Fibroblast of lung (primary cell): ENCODE measurements around the gene PIK3CD. TPM values are rescaled to one million over a fixed set of nuclear protein-coding genes. Genes with fewer than 3 reads are reported as not detected.

Experiments
- DNase-seq, 2 donors: peaks; one replicate each; pipeline versions ENCODE4 v3.0.0 to v3.0.0-alpha.2; 2010; ENCODE audit warnings: low read depth in 2 of 2
- H2AFZ ChIP-seq: 2 replicates; pipeline ENCODE4 v1.5.1; 2012; ENCODE audit warnings: low read length, control low read depth, inconsistent platforms
- H3K27ac ChIP-seq: 2 replicates; pipeline ENCODE4 v1.5.1; 2011; ENCODE audit warnings: low read length, control low read depth; ENCODE audit not compliant: insufficient read depth
- H3K27me3 ChIP-seq: 2 replicates; pipeline ENCODE4 v1.5.1; 2011; ENCODE audit warnings: mild to moderate bottlenecking, low read length; ENCODE audit not compliant: control insufficient read depth, insufficient read depth
- H3K36me3 ChIP-seq: 2 replicates; pipeline ENCODE4 v1.5.1; 2011; ENCODE audit warnings: low read length; ENCODE audit not compliant: control insufficient read depth, insufficient read depth
- H3K4me1 ChIP-seq: 2 replicates; pipeline ENCODE4 v1.5.1; 2011; ENCODE audit warnings: low read length; ENCODE audit not compliant: control insufficient read depth, insufficient read depth; ENCODE audit errors: extremely low read depth
- H3K4me2 ChIP-seq: 2 replicates; pipeline ENCODE4 v1.5.1; 2011; ENCODE audit warnings: low read length, control low read depth; ENCODE audit not compliant: insufficient read depth; ENCODE audit errors: extremely low read depth
- H3K4me3 ChIP-seq, 4 experiments: fragments of 200-600 bp in 1 of 4; sonication (generic) in 1 of 4; replicated peaks in 1 of 4; 2 replicates each; pipeline ENCODE4 v1.5.1; 2011 to 2016; ENCODE audit warnings: low read length in 4 of 4, low read depth in 3 of 4, mild to moderate bottlenecking in 3 of 4, control low read depth in 2 of 4, inconsistent platforms in 1 of 4, mixed read lengths in 1 of 4; ENCODE audit not compliant: insufficient read depth in 1 of 4; ENCODE audit errors: control extremely low read depth in 1 of 4
- H3K79me2 ChIP-seq: 2 replicates; pipeline ENCODE4 v1.5.1; 2012; ENCODE audit warnings: mild to moderate bottlenecking, low read length, inconsistent platforms; ENCODE audit not compliant: control insufficient read depth, insufficient read depth
- H3K9ac ChIP-seq: 2 replicates; pipeline ENCODE4 v1.5.1; 2011; ENCODE audit warnings: mild to moderate bottlenecking, low read length, control low read depth; ENCODE audit not compliant: insufficient read depth
- H3K9me3 ChIP-seq: 2 replicates; pipeline ENCODE4 v1.5.1; 2012; ENCODE audit warnings: low read depth, low read length; ENCODE audit not compliant: control insufficient read depth, insufficient read depth
- H4K20me1 ChIP-seq: 2 replicates; pipeline ENCODE4 v1.5.1; 2011; ENCODE audit warnings: low read length; ENCODE audit not compliant: control insufficient read depth, insufficient read depth; ENCODE audit errors: extremely low read depth
- EZH2 ChIP-seq: IDR thresholded peaks from 2 replicates; pipeline ENCODE4 v1.5.1; 2012; ENCODE audit warnings: low read length, control low read depth, mild to moderate bottlenecking; ENCODE audit errors: missing control alignments
- polyA plus RNA-seq, 2 donors: library from polyadenylated mRNA; depleted of rRNA in 1 of 2; stranded (reverse) in 1 of 2; unstranded in 1 of 2; fragments of >200 nt; gene quantifications; 2 replicates each; pipeline ENCODE4 v1.2.1, GENCODE V29; 2011 to 2012; ENCODE audit warnings: missing spikeins in 1 of 2
- total RNA-seq: library from RNA; depleted of rRNA; stranded (reverse); fragments of >200 nt; gene quantifications from 2 replicates; pipeline ENCODE4 v1.2.1, GENCODE V29; 2014
- TF ChIP-seq, protein P1 (sequence below), 2 donors: IDR thresholded peaks in 1 of 2; conservative IDR thresholded peaks in 1 of 2; 1 replicate in 1 of 2; 2 replicates in 1 of 2; pipeline ENCODE4 v1.5.1; 2011 to 2012; ENCODE audit warnings: low read length in 2 of 2, control low read depth in 1 of 2, inconsistent platforms in 1 of 2, low read depth in 1 of 2, mild to moderate bottlenecking in 1 of 2

Gene PIK3CD
- total and polyA plus RNA-seq, 2 donors (not counting 1 experiment from before 2014, with no cell fraction given) = 2.8 to 6.4 TPM

DNA sequence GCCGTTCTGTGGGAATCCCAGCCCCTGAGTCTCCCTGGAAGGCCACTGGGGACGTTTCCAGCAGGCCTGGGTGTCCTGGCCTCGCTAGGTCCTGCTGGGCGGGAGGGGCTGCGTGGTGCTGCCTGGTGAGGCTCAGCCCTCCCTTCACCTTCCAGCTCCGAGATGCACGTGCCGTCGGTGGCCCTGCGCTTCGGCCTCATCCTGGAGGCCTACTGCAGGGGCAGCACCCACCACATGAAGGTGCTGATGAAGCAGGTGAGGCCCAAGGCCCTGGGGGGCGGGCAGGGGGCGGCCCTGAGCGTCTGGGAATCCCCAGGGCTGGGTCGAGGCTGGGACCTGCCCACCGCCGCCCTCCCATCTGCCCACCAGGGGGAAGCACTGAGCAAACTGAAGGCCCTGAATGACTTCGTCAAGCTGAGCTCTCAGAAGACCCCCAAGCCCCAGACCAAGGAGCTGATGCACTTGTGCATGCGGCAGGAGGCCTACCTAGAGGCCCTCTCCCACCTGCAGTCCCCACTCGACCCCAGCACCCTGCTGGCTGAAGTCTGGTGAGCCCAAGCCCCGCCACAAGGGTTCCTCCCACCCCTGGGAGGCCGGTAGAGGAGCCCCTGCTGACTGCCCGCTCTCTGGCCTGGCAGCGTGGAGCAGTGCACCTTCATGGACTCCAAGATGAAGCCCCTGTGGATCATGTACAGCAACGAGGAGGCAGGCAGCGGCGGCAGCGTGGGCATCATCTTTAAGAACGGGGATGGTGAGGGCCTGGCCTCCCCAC, 70.3 kb downstream of the PIK3CD start:
- Histone ChIP-seq H2AFZ (no peak overlapping the region), H3K4me3 (no peak overlapping the region), H3K27ac (no peak overlapping the region), H3K4me2 (no peak overlapping the region), H3K9me3 (no peaks in the 10 kb centered on the region), H3K4me1 (peaks cover 7% of the 10 kb centered on the region), H3K9ac (no peak overlapping the region), H3K27me3 (no peaks in the 10 kb centered on the region), H4K20me1 (no peaks in the 10 kb centered on the region), H3K79me2 (no peaks in the 10 kb centered on the region), H3K36me3 (peaks cover 10% of the 10 kb centered on the region)
- peak in 1 of 2 donors; percentile 14 for DNase-seq
- no peak for TF ChIP-seq EZH2
- TF ChIP-seq, protein P1, sequence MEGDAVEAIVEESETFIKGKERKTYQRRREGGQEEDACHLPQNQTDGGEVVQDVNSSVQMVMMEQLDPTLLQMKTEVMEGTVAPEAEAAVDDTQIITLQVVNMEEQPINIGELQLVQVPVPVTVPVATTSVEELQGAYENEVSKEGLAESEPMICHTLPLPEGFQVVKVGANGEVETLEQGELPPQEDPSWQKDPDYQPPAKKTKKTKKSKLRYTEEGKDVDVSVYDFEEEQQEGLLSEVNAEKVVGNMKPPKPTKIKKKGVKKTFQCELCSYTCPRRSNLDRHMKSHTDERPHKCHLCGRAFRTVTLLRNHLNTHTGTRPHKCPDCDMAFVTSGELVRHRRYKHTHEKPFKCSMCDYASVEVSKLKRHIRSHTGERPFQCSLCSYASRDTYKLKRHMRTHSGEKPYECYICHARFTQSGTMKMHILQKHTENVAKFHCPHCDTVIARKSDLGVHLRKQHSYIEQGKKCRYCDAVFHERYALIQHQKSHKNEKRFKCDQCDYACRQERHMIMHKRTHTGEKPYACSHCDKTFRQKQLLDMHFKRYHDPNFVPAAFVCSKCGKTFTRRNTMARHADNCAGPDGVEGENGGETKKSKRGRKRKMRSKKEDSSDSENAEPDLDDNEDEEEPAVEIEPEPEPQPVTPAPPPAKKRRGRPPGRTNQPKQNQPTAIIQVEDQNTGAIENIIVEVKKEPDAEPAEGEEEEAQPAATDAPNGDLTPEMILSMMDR (conservative IDR thresholded peaks at IDR 0.05 in 1 of 2, IDR thresholded peaks at IDR 0.05 in 1 of 2; ENCODE audit: low read depth in 1 of 2, low read length in 2 of 2) = peak; percentile 48 to 57

DNA sequence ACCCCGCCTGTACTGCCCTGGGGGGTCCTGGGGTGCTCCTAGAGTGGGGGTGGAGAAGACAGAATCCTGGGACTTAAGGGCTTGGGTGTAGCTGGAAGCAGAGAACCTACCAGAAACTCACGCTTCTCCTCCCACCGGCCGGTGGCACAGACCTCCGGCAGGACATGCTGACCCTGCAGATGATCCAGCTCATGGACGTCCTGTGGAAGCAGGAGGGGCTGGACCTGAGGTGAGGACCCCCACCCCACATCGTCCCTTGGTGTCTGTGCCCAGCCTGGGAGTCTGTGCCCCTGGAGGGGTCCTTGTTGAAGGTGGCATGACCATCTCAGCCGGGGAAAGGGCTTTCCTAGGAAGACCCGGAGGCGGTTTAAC, 70.8 kb downstream of the PIK3CD start:
- Histone ChIP-seq H3K79me2 (no peaks in the 10 kb centered on the region), H3K9me3 (no peaks in the 10 kb centered on the region), H4K20me1 (no peaks in the 10 kb centered on the region), H3K4me1 (peaks cover 7% of the 10 kb centered on the region), H3K36me3 (peaks cover 10% of the 10 kb centered on the region), H2AFZ (no peak overlapping the region), H3K4me3 (no peak overlapping the region), H3K27ac (no peak overlapping the region), H3K9ac (no peak overlapping the region), H3K27me3 (no peaks in the 10 kb centered on the region), H3K4me2 (no peak overlapping the region)
- DNase-seq = no peak
- no peak for TF ChIP-seq EZH2
- TF ChIP-seq, protein P1 (conservative IDR thresholded peaks at IDR 0.05 in 1 of 2, IDR thresholded peaks at IDR 0.05 in 1 of 2; ENCODE audit: low read depth in 1 of 2, low read length in 2 of 2) = no peak

DNA sequence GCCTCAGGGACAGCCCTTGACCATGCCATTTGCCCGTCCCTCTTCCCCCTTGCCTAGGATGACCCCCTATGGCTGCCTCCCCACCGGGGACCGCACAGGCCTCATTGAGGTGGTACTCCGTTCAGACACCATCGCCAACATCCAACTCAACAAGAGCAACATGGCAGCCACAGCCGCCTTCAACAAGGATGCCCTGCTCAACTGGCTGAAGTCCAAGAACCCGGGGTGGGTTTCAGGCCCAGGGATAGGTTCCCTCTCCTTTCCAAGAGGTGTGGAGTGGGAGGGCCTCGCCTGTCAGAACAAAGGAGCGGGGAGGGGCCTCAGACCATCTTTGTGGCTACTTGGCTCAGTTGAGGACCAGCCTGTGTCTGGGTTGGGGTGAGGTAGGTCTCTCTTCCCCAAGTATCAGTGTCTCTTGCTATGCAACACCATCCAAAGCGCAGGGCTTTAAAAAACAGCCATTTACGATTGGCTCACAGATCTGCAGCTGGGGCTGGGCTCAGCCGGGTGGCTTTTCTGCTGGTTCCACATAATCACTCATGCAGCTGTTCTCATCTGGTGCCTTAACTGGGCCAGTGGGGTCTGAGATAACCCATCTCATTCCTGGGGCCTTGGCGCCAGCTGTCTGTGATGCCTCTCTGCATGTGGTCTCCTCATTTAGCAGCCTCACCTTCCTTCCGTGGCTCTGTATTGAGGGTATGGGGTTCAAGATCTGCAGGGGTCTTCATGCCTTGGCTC, 71.7 kb downstream of the PIK3CD start:
- Histone ChIP-seq H3K4me1 (peaks cover 7% of the 10 kb centered on the region), H2AFZ (no peak overlapping the region), H3K4me3 (no peak overlapping the region), H3K79me2 (no peaks in the 10 kb centered on the region), H3K27ac (no peak overlapping the region), H3K27me3 (no peaks in the 10 kb centered on the region), H3K4me2 (no peak overlapping the region), H3K9ac (no peak overlapping the region), H4K20me1 (no peaks in the 10 kb centered on the region), H3K9me3 (no peaks in the 10 kb centered on the region), H3K36me3 (peaks cover 10% of the 10 kb centered on the region)
- no peak for TF ChIP-seq EZH2
- TF ChIP-seq, protein P1 (conservative IDR thresholded peaks at IDR 0.05 in 1 of 2, IDR thresholded peaks at IDR 0.05 in 1 of 2; ENCODE audit: low read depth in 1 of 2, low read length in 2 of 2) = no peak
- DNase-seq = no peak
